Activated T-helper 1 cell treated with Interleukin-2 at 50 U/mL for 16 hours (primary cell): ENCODE measurements around the gene AKAP10.
"Not testable (repeated sequence)": the region's sequence is repeated elsewhere in the genome, so short reads cannot be mapped to it uniquely, and the experiment has no call there.

Experiments used
- DNase-seq: peaks from one replicate; pipeline ENCODE4 v3.0.0-alpha.2; 2020; ENCODE audit warnings: low read depth

The AKAP10 gene

GRCh38 chr17:19867329-19868078, 110.1 kb downstream of the AKAP10 start, which contains the start of gene ULK2:
Gene ULK2, minus strand, starts transcription at chr17:19867936. Its CDS starts 519 bp downstream, at chr17:19867417.
- peak; percentile 30 for DNase-seq

GRCh38 chr17:19867079-19867328, 110.6 kb downstream of the AKAP10 start:
- peak; percentile 33 for DNase-seq

DNA sequence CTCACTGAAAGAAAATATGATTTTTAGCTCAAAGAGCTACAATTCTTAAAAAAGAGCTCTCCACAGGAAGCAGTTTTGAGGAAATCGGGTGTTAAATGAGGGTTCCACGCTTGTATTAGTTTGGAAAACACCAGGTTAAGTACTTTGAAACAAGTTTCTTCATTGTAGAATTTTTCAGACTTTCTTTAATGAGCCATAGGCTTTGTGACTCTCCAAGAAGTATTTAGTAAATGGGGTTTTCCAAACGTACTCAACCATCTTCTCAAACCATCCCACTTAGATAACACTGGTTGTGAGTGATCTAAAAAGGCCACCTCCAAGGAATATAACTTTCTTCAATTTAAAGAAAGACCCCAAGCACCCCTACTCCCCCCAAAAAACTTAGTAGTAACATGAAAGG, 112.6 kb downstream of the AKAP10 start:
- no peak for DNase-seq

DNA sequence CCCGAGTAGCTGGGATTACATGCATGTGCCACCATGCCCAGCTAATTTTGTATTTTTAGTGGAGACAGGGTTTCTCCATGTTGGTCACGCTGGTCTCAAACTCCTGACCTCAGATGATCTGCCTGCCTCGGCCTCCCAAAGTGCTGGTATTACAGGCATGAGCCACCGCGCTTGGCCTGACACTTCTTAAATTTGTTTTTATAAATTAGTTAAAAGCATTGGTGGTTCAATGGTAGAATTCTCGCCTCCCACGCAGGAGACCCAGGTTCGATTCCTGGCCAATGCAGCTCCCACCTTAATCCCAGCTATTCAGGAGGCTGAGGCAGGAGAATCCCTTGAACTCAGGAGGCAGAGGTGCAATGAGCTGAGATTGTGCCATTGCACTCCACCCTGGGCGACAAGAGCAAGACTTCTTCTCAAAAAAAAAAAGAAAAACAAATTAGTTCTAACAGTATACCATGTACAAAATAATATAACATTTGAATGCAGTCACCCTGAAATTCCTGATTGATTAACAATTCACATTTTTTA, 116.9 kb downstream of the AKAP10 start:
- DNase-seq: not testable (repeated sequence)

DNA sequence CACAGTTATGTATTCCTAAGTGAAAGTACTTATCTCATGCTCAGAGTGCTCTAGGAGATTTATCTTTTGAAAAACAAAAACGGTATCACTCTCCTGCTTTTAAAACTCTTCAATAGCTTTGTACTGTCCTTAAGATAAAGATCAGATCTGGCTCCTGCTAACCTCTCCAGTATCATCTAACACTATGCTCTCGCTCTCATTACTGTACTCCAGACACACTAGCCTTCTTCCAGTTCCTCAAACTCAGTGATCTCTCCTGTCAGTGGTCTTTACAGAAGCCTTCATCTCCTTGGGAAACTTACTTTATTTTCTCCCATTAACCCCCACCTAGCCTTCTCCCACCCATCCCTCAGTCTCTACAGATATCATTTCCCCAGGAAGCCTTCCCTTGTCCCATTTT, 120.0 kb downstream of the AKAP10 start:
- DNase-seq: no peak
